Breast epithelium (tissue), 3 donors: ENCODE data around the gene WDR87.

Experiments
- CTCF ChIP-seq, 3 donors: fragments of 450-650 bp; IDR thresholded peaks; one replicate each; pipeline ENCODE4 v1.5.1; 2016 to 2017; ENCODE audit warnings: antibody characterized with exemption in 3 of 3, mild to moderate bottlenecking in 3 of 3, moderate library complexity in 3 of 3
- POLR2AphosphoS5 ChIP-seq, 3 donors: sonication (generic); formaldehyde crosslinking; IDR thresholded peaks; one replicate each; pipeline ENCODE4 v1.6.1; 2017; ENCODE audit warnings: antibody characterized with exemption in 3 of 3

GRCh38 chr19:37953918-37954303 lies 47.5 kb upstream of the WDR87 start:
- no peak for TF ChIP-seq CTCF (IDR thresholded peaks at IDR 0.05)
- TF ChIP-seq POLR2AphosphoS5 (IDR thresholded peaks at IDR 0.05), result no peak
